ENCODE measurements around the gene FECH. TPM values are rescaled to one million over a fixed set of nuclear protein-coding genes. Genes with fewer than 3 reads are reported as not detected.

FECH gene
- total RNA-seq, 1 experiment from 2014 or later, result 24.1 TPM

DNA sequence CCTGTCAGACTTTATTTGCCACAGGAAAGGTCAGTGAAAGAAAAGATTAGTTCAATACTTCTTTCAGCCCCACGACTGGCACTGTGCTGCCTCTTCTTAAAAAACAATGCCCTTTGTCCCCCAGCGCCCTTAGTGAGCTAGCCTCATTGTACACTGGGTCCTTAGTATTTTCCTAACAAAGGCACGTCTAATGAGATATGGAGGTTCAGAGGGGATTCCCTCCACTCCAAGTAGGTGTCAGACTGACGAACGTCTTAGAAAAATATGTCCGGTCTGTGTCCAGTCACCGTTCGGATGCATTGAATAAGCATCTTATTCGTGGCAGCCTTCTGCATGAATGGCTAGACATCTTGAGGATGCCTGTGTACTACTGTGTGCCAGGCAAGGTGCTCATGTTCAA is 1.1 kb downstream of the FECH start:
- H3K9ac ChIP-seq (ENCODE audit: extremely low read depth, insufficient read length, low read length), result no peak overlapping the region
- WGBS (ENCODE audit: extremely low coverage, insufficient read length, low lambda C conversion rate), result no CpG with 5 or more reads among the region's 9 CpGs

More for the DNA sequence above, 1.1 kb downstream of the FECH start:
- Histone ChIP-seq H3T11ph (ENCODE audit: low read length) (no peak overlapping the region), H4K91ac (ENCODE audit: insufficient read length, low read depth, low read length) (no peak overlapping the region), H3K4me2 (ENCODE audit: insufficient read depth, insufficient read length, low read length) (peak overlapping the region; percentile 92), H3K14ac (ENCODE audit: insufficient read depth, low read length) (no peak overlapping the region), H3K79me2 (ENCODE audit: insufficient read depth, low read length) (no peaks in the 10 kb centered on the region), H2AK5ac (ENCODE audit: insufficient read length, low read length) (no peak overlapping the region), H2BK12ac (ENCODE audit: insufficient read length, low read depth, low read length) (no peak overlapping the region), H2BK20ac (ENCODE audit: low read depth, low read length, poor library complexity, severe bottlenecking) (no peak overlapping the region), H3K9me3 (ENCODE audit: control insufficient read depth, low read depth, low read length) (no peaks in the 10 kb centered on the region), H3K4me1 (ENCODE audit: insufficient read depth, low read length) (peaks cover 6% of the 10 kb centered on the region; the same call in 1 of the 2 replicates), H4K5ac (ENCODE audit: insufficient read length, low read depth, low read length) (no peak overlapping the region), H3K23me2 (ENCODE audit: insufficient read length, low read depth, low read length, poor library complexity, severe bottlenecking) (peaks cover 11% of the 10 kb centered on the region), H2BK120ac (ENCODE audit: low read depth, low read length, poor library complexity, severe bottlenecking) (no peak overlapping the region), H3K18ac (ENCODE audit: insufficient read length, low read depth, low read length) (no peak overlapping the region), H3K23ac (ENCODE audit: insufficient read length, low read depth, low read length) (no peak overlapping the region), H3K79me1 (ENCODE audit: insufficient read depth, low read depth, low read length, poor library complexity, severe bottlenecking) (no peaks in the 10 kb centered on the region), H4K20me1 (ENCODE audit: control insufficient read depth, insufficient read depth, insufficient read length) (no peaks in the 10 kb centered on the region), H2BK15ac (ENCODE audit: low read depth, low read length) (no peak overlapping the region), H3K4ac (ENCODE audit: low read depth, low read length) (no peak overlapping the region), H3K27me3 (ENCODE audit: insufficient read depth, low read length) (no peaks in the 10 kb centered on the region), H2BK5ac (ENCODE audit: insufficient read length, low read length) (no peak overlapping the region), H3K56ac (ENCODE audit: insufficient read length, low read depth, low read length) (no peak overlapping the region), H4K8ac (replicated peaks; ENCODE audit: insufficient read length, low read depth, low read length) (no peak overlapping the region), H3K27ac (ENCODE audit: insufficient read length, low read depth, low read length) (no peak overlapping the region), H2AFZ (ENCODE audit: low read length) (no peak overlapping the region)
- Mint-ChIP-seq H3K9me3 (no peaks in the 10 kb centered on the region), H3K27ac (no peak overlapping the region), H3K4me1 (peaks cover 22 to 23% of the 10 kb centered on the region in 2 experiments), H3K36me3 (ENCODE audit: insufficient read depth in 1 of 3, low read depth in 3 of 3) (peaks cover 4 to 8% (median 7%) of the 10 kb centered on the region in 3 experiments; a peak in 4 of 7 replicates), H3K27me3 (ENCODE audit: low read depth) (no peaks in the 10 kb centered on the region), H3K4me3 (peak overlapping the region; percentile 78 to 88)
- no peak for DNase-seq
- no peak for TF ChIP-seq CTCF (conservative IDR thresholded peaks at IDR 0.05)

Data from H9 (cell line).